Naive thymus-derived CD4-positive, alpha-beta T cell (primary cell): ENCODE results near the gene MARVELD1. TPM values are rescaled to one million over a fixed set of nuclear protein-coding genes. Genes with fewer than 3 reads are reported as not detected.

ENCODE experiments used
- ATAC-seq: fragments of 150-1000 bp; cut with Tn5 transposase; 2 replicates; pipeline ENCODE4 v1.10.0; 2021; ENCODE audit warnings: mild to moderate bottlenecking, moderate library complexity
- CTCF ChIA-PET: fragments of 350-600 bp; sonication (Branson Sonifier 250); formaldehyde crosslinking; loops from one replicate; lab custom pipeline; 2021; ENCODE audit warnings: antibody characterized with exemption; lab: Charles Lee
- POLR2A ChIA-PET: fragments of 350-600 bp; sonication (Branson Sonifier 250); formaldehyde crosslinking; loops from one replicate; lab custom pipeline; 2021; ENCODE audit warnings: antibody characterized with exemption, inconsistent platforms; lab: Charles Lee
- DNase-seq, 9 donors: peaks; one replicate each; pipeline versions ENCODE4 v3.0.0 to v3.0.0-alpha.2; 2020 to 2022; ENCODE audit warnings: mixed read lengths in 1 of 9
- H3K27ac ChIP-seq: one replicate; pipeline ENCODE4 v1.7.0; 2013; ENCODE audit warnings: mild to moderate bottlenecking, low read depth, low read length, moderate library complexity
- H3K27me3 ChIP-seq, 2 donors: one replicate each; pipeline ENCODE4 v1.7.0; 2013; ENCODE audit warnings: low read length in 2 of 2, mild to moderate bottlenecking in 2 of 2, moderate library complexity in 2 of 2; ENCODE audit not compliant: control insufficient read depth in 2 of 2, insufficient read depth in 2 of 2
- H3K36me3 ChIP-seq, 3 experiments: 1 replicate in 2 of 3; 2 replicates in 1 of 3; pipeline ENCODE4 v1.7.0; 2013; ENCODE audit warnings: low read length in 3 of 3, mild to moderate bottlenecking in 3 of 3, moderate library complexity in 1 of 3; ENCODE audit not compliant: insufficient read depth in 3 of 3, control insufficient read depth in 2 of 3
- H3K4me1 ChIP-seq, 2 donors: one replicate each; pipeline ENCODE4 v1.7.0; 2013; ENCODE audit warnings: low read length in 2 of 2, mild to moderate bottlenecking in 2 of 2, moderate library complexity in 1 of 2; ENCODE audit not compliant: control insufficient read depth in 2 of 2, insufficient read depth in 2 of 2
- H3K4me3 ChIP-seq: 2 replicates; pipeline ENCODE4 v1.7.0; 2013; ENCODE audit warnings: mild to moderate bottlenecking, low read length
- H3K9me3 ChIP-seq, 3 experiments: 1 replicate in 2 of 3; 2 replicates in 1 of 3; pipeline ENCODE4 v1.7.0; 2013; ENCODE audit warnings: low read length in 3 of 3; ENCODE audit not compliant: control insufficient read depth in 2 of 3
- H3K27ac Mint-ChIP-seq, 9 donors: one replicate each; pipeline ENCODE4 v1.8.0; 2020 to 2022; ENCODE audit warnings: mixed read lengths in 9 of 9, mild to moderate bottlenecking in 8 of 9, moderate library complexity in 5 of 9, inconsistent platforms in 2 of 9
- H3K27me3 Mint-ChIP-seq, 5 donors: one replicate each; pipeline ENCODE4 v1.8.0; 2021 to 2022; ENCODE audit warnings: mixed read lengths in 5 of 5, mild to moderate bottlenecking in 1 of 5
- H3K36me3 Mint-ChIP-seq, 5 donors: one replicate each; pipeline ENCODE4 v1.8.0; 2020 to 2022; ENCODE audit warnings: mixed read lengths in 5 of 5, mild to moderate bottlenecking in 3 of 5, inconsistent platforms in 1 of 5
- H3K4me1 Mint-ChIP-seq, 7 donors: one replicate each; pipeline ENCODE4 v1.8.0; 2020 to 2022; ENCODE audit warnings: mixed read lengths in 7 of 7, mild to moderate bottlenecking in 3 of 7, inconsistent platforms in 1 of 7
- H3K4me3 Mint-ChIP-seq, 10 donors: one replicate each; pipeline ENCODE4 v1.8.0; 2020 to 2022; ENCODE audit warnings: mild to moderate bottlenecking in 10 of 10, mixed read lengths in 10 of 10, moderate library complexity in 6 of 10, inconsistent platforms in 2 of 10
- H3K9me3 Mint-ChIP-seq, 11 donors: one replicate each; pipeline ENCODE4 v1.8.0; 2020 to 2022; ENCODE audit warnings: mixed read lengths in 11 of 11, mild to moderate bottlenecking in 4 of 11, inconsistent platforms in 1 of 11, moderate library complexity in 1 of 11
- intact Hi-C, 2 donors: fragments of 100-400 bp; cut with micrococcal nuclease; formaldehyde crosslinking; loops; one replicate each; pipeline ENCODE4 v1.15.1; 2023
- polyA plus RNA-seq, 2 donors: library from polyadenylated mRNA; unstranded; fragments of 300-500 nt; fragmentation: Illumina TruSeq; gene quantifications; one replicate each; pipeline ENCODE4 v1.2.3, GENCODE V29; 2021
- total RNA-seq, 6 experiments: library from RNA in 5 of 6; stranded (reverse) in 5 of 6; gene quantifications; 1 replicate in 5 of 6; 2 replicates in 1 of 6; pipeline ENCODE4 v1.2.3 and lab custom pipeline; 2021 to 2026

The MARVELD1 gene
- total and polyA plus RNA-seq, 7 experiments from 2014 or later: 0.07 to 5.0 (median 1.1) TPM

DNA sequence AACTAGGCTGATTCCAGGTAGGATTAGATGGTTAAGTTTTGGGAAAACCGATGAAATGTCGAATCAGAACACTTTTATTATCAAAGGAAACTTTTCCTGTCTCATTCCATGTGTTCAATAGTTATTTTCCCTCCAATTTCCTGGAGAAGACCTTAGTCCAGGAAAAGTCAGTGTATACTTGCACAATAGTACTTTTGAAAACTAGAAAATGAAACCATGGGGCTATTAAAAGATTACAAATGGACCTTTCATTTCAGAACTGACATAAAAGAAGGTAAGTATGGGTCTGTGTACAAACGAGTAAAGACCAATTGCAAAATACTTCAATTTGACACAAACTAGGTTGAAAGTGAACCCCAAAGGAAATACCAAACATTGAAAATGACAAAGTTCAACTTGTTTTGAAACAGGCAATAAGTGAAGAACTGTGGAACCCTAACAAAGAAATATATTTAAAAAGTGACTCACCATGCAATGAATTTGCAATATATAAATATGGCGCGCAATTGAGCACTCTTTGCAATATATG, 28.6 kb upstream of the MARVELD1 start:
- Mint-ChIP-seq H3K9me3 (peaks cover 0 to 1% (median 0%) of the 10 kb centered on the region in 11 donors), H3K4me3 (peak overlapping the region in 7 of 10 donors; percentile 41 to 89 (median 74)), H3K4me1 (peaks cover 15 to 30% (median 19%) of the 10 kb centered on the region in 7 donors), H3K27ac (peak overlapping the region in 2 of 9 donors; percentile 3 to 59), H3K36me3 (no peaks in the 10 kb centered on the region), H3K27me3 (no peaks in the 10 kb centered on the region)
- ATAC-seq (no peak), DNase-seq (no peak)
- ChIA-PET CTCF (interaction anchor here (1.5 kb wide), 1 partner anchor 48 kb away, joined by 4 read pairs; no protein-coding TSS in a partner anchor), POLR2A (no interaction called here)
- no peaks in the 10 kb centered on the region for H3K27me3 ChIP-seq
- H3K4me3 ChIP-seq: no peak overlapping the region
- intact Hi-C loops: loop anchor here in 1 of 2 donors (5.0 kb wide), 2 partner anchors 162 to 447 kb away; partner anchors contain the start of genes GOLGA7B and R3HCC1L
- no peak overlapping the region for H3K27ac ChIP-seq
- no peaks in the 10 kb centered on the region for H3K36me3 ChIP-seq
- peaks cover 5 to 25% of the 10 kb centered on the region in 2 donors for H3K4me1 ChIP-seq
- H3K9me3 ChIP-seq: no peaks in the 10 kb centered on the region

GRCh38 chr10:97685395-97685958, 28.1 kb upstream of the MARVELD1 start:
- Histone ChIP-seq H3K27ac (no peak overlapping the region), H3K4me3 (no peak overlapping the region), H3K27me3 (no peaks in the 10 kb centered on the region), H3K4me1 (peaks cover 5 to 25% of the 10 kb centered on the region in 2 donors), H3K9me3 (no peaks in the 10 kb centered on the region), H3K36me3 (no peaks in the 10 kb centered on the region)
- Mint-ChIP-seq H3K36me3 (no peaks in the 10 kb centered on the region), H3K4me3 (peak overlapping the region in 7 of 10 donors; percentile 65 to 89 (median 87)), H3K27ac (peak overlapping the region in 3 of 9 donors; percentile 59 to 72 (median 61)), H3K9me3 (peaks cover 0 to 1% (median 0%) of the 10 kb centered on the region in 11 donors), H3K4me1 (peaks cover 15 to 30% (median 19%) of the 10 kb centered on the region in 7 donors), H3K27me3 (no peaks in the 10 kb centered on the region)
- intact Hi-C loops: loop anchor here in 1 of 2 donors (5.0 kb wide), 2 partner anchors 162 to 447 kb away; partner anchors contain the start of genes GOLGA7B and R3HCC1L
- POLR2A ChIA-PET: interaction anchor here (1.7 to 3.6 kb wide), 4 partner anchors 8 to 50 kb away, joined by 3 to 44 read pairs (median 8); partner anchors contain the start of gene ZFYVE27
- CTCF ChIA-PET: interaction anchor here (0.5 to 5.1 kb wide), 4 partner anchors 17 to 47 kb away, joined by 3 to 19 read pairs (median 10); no protein-coding TSS in a partner anchor
- ATAC-seq: no peak
- DNase-seq: no peak

DNA sequence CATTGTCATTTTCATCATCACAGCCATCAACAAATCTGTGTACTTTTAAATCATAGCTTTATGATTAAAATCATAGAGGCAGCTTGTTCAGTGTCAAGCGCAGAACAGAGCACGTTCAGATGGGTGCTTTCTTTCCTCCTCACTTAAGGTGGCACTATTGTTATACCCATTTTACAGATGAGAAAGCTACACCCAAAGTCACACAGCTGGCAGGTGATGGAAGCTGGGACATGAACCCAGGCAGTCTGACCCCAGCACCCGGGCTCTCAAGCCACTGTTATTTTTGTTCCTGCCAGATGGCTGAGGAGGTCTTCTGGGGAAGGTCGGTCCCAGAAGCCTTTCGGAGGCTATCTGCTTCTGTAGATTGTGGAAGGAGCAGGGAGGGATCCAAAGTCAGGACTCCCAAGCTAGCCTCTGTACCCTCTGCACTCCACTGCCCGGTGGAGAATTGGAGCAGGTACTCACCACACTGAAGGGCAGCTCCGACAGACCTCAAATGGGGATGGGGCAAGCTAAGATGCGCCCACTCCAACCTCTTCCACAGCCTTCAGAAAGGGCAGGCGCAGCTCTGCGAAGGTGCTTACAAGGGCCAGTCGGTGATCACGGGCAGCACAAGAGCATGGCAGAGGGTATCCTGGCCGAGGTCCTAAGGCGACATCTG, 27.1 kb upstream of the MARVELD1 start:
- DNase-seq (no peak), ATAC-seq (peak; percentile 0)
- intact Hi-C loops: loop anchor here (2.0 to 5.0 kb wide), 3 partner anchors 54 to 446 kb away; partner anchors contain the start of genes GOLGA7B (in 1 of the 2), MORN4 (in 1 of the 2) and R3HCC1L (in 1 of the 2)
- CTCF ChIA-PET: interaction anchor here (0.5 to 5.1 kb wide), 10 partner anchors 9 to 96 kb away, joined by 3 to 19 read pairs (median 6); no protein-coding TSS in a partner anchor
- Mint-ChIP-seq H3K9me3 (peaks cover 0 to 1% (median 0%) of the 10 kb centered on the region in 11 donors), H3K27me3 (peaks cover 0 to 2% (median 0%) of the 10 kb centered on the region in 5 donors), H3K4me1 (peaks cover 9 to 30% (median 19%) of the 10 kb centered on the region in 7 donors), H3K4me3 (peak overlapping the region; percentile 85 to 90 (median 88)), H3K36me3 (no peaks in the 10 kb centered on the region), H3K27ac (peak overlapping the region in 8 of 9 donors; percentile 28 to 96 (median 88))
- POLR2A ChIA-PET: interaction anchor here (0.9 to 3.6 kb wide), 13 partner anchors 9 to 367 kb away, joined by 3 to 44 read pairs (median 5); partner anchors contain the start of genes FRAT1, MARVELD1, MORN4 and RRP12
- no peaks in the 10 kb centered on the region for H3K27me3 ChIP-seq
- peak overlapping the region; percentile 80 for H3K4me3 ChIP-seq
- H3K4me1 ChIP-seq: peaks cover 5 to 25% of the 10 kb centered on the region in 2 donors
- H3K36me3 ChIP-seq: no peaks in the 10 kb centered on the region
- H3K9me3 ChIP-seq: no peaks in the 10 kb centered on the region
- peak overlapping the region; percentile 77 for H3K27ac ChIP-seq

DNA sequence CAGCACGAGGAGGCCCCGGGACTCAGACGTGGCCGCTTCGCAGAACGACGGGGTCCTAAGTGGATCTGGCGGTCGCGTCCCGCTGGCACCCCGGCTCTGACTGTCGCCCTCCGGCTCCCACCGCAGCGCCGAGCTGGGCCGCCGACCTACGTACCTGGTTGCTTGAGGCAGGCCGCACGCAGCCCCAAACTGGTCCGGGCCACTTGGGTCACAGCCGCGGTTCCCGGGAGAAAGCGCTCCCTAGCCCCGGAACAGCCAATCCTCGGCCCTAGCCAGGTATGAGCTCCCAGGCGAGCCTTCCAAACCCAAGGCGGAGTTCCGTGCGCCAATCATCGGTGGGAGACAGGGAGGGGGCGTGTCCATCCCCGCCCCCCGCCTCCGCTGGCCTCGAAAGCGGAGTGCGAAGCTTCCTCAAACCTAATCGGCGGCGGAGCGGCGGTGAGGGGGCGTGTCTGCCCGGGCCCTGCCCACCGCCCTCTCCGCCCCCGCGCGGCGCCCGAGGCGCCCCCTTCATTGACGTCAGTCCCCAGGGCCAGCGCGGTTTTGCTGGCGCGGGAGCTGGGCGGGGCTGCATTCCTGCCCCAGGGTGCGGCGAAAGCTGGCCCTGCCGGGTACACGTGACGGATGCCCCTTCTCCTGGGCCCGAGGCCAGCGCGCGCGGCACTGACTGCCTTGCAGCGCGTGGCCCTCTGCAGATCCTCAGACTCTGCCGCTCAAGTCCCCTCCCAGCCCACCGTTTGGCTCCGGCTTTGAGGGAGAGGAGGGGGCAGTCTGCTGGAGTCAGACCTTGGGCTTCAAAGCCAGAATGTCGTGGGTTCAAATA, 26.4 kb upstream of the MARVELD1 start, which contains the start of gene AVPI1:
Gene AVPI1, minus strand, starts transcription at position 280 of the 823 bp plus-strand sequence. CDS start 7,336 bp downstream, outside the sequence.
- no peaks in the 10 kb centered on the region for H3K27me3 ChIP-seq
- DNase-seq: peak; percentile 94 to 97 (median 96)
- Mint-ChIP-seq H3K4me1 (peaks cover 9 to 30% (median 19%) of the 10 kb centered on the region in 7 donors), H3K36me3 (no peaks in the 10 kb centered on the region), H3K27me3 (peaks cover 0 to 2% (median 0%) of the 10 kb centered on the region in 5 donors), H3K9me3 (peaks cover 0 to 1% (median 0%) of the 10 kb centered on the region in 11 donors), H3K4me3 (peak within 1 kb of the TSS; percentile 85 to 90 (median 88)), H3K27ac (peak within 1 kb of the TSS; percentile 28 to 96 (median 91))
- ChIA-PET CTCF (interaction anchor here (0.6 to 5.1 kb wide), 10 partner anchors 10 to 1399 kb away, joined by 3 to 19 read pairs (median 6); no protein-coding TSS in a partner anchor), POLR2A (interaction anchor here (0.5 to 3.6 kb wide), 16 partner anchors 10 to 368 kb away, joined by 3 to 44 read pairs (median 4); partner anchors contain the start of genes FRAT1, MARVELD1, MORN4 and RRP12)
- peak within 1 kb of the TSS; percentile 81 for H3K27ac ChIP-seq
- peaks cover 5 to 25% of the 10 kb centered on the region in 2 donors for H3K4me1 ChIP-seq
- ATAC-seq: peak; percentile 97
- intact Hi-C loops: loop anchor here (1.0 to 5.0 kb wide), 14 partner anchors 11 to 447 kb away; partner anchors contain the start of genes GOLGA7B (in 2 of the 2), MMS19 (in 2 of the 2), PI4K2A (in 2 of the 2) and R3HCC1L (in 2 of the 2)
- H3K9me3 ChIP-seq: no peaks in the 10 kb centered on the region
- no peaks in the 10 kb centered on the region for H3K36me3 ChIP-seq
- H3K4me3 ChIP-seq: peak within 1 kb of the TSS; percentile 80
